Measurements from ENCODE around the gene NRXN3. TPM values are rescaled to one million over a fixed set of nuclear protein-coding genes. Genes with fewer than 3 reads are reported as not detected.

Gene NRXN3
- total RNA-seq, 1 experiment from 2014 or later, result not detected

DNA sequence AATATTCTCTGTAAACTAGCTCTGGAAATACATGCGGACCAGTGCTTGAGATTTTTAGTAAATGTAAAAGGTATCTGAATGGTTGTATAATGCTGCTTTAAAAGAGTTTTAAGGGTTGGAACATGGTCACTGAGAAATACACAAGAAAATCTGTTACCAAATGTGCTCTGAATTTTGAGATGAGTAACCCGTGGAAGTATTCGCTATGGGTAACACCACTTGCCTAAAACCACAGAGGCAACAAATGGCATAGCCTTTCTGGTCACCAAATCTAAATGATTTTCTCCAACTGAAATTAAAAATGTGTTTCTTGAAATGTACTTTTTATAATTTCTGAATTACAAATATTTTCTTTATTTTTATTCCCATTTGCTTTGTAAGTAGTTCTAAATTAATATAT lies 1295.5 kb downstream of the NRXN3 start:
- intact Hi-C loops (cut with micrococcal nuclease; ENCODE audit: unreplicated experiment), result no loop called here
- no peak for DNase-seq
- no peaks in the 10 kb centered on the region for H3K4me1 Mint-ChIP-seq (ENCODE audit: low read depth, unreplicated experiment)
- no TSS peak for BruUV-seq (replicated peaks)
- no peak overlapping the region for H3K27ac Mint-ChIP-seq (ENCODE audit: unreplicated experiment)
- TF ChIP-seq, protein P1, sequence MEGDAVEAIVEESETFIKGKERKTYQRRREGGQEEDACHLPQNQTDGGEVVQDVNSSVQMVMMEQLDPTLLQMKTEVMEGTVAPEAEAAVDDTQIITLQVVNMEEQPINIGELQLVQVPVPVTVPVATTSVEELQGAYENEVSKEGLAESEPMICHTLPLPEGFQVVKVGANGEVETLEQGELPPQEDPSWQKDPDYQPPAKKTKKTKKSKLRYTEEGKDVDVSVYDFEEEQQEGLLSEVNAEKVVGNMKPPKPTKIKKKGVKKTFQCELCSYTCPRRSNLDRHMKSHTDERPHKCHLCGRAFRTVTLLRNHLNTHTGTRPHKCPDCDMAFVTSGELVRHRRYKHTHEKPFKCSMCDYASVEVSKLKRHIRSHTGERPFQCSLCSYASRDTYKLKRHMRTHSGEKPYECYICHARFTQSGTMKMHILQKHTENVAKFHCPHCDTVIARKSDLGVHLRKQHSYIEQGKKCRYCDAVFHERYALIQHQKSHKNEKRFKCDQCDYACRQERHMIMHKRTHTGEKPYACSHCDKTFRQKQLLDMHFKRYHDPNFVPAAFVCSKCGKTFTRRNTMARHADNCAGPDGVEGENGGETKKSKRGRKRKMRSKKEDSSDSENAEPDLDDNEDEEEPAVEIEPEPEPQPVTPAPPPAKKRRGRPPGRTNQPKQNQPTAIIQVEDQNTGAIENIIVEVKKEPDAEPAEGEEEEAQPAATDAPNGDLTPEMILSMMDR (IDR thresholded peaks at IDR 0.05; ENCODE audit: unreplicated experiment), result no peak
- no peak overlapping the region for H3K4me3 Mint-ChIP-seq (ENCODE audit: low read depth, unreplicated experiment)
- no peaks in the 10 kb centered on the region for H3K27me3 Mint-ChIP-seq (ENCODE audit: unreplicated experiment)
- CTCF ChIA-PET, result no interaction called here
- H3K9me3 Mint-ChIP-seq (ENCODE audit: low read depth, unreplicated experiment), result peaks cover 1% of the 10 kb centered on the region
- no peaks in the 10 kb centered on the region for H3K36me3 Mint-ChIP-seq (ENCODE audit: insufficient read depth, unreplicated experiment)

DNA sequence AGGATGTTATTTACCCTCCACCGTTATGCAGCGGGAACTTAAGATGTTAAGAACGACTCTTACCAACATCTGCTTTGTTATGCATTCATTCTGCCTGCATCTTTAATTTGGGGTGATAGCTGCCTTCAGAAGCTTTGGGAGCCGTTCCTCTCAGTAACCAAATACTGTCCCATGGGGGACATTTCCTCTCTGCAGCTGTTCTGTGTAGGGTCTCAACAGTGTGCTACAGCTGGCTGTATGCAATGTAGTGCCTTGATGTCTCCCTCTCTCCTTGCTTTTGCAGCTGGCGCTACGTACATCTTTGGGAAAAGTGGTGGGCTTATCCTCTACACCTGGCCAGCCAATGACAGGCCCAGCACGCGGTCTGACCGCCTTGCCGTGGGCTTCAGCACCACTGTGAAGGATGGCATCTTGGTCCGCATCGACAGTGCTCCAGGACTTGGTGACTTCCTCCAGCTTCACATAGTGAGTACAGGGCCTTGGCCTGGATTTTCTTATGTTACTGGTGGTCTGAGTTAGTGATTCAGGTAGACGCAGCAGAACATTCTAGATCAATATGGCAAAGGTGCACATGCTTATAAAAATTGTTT lies 1296.9 kb downstream of the NRXN3 start:
- CTCF ChIA-PET, result no interaction called here
- no peak for DNase-seq
- Mint-ChIP-seq H3K27ac (ENCODE audit: unreplicated experiment) (no peak overlapping the region), H3K4me1 (ENCODE audit: low read depth, unreplicated experiment) (no peaks in the 10 kb centered on the region), H3K9me3 (ENCODE audit: low read depth, unreplicated experiment) (peaks cover 2% of the 10 kb centered on the region), H3K4me3 (ENCODE audit: low read depth, unreplicated experiment) (no peak overlapping the region), H3K27me3 (ENCODE audit: unreplicated experiment) (peaks cover 10% of the 10 kb centered on the region), H3K36me3 (ENCODE audit: insufficient read depth, unreplicated experiment) (no peaks in the 10 kb centered on the region)
- BruUV-seq (replicated peaks), result no TSS peak
- intact Hi-C loops (cut with micrococcal nuclease; ENCODE audit: unreplicated experiment), result no loop called here
- TF ChIP-seq, protein P1 (IDR thresholded peaks at IDR 0.05; ENCODE audit: unreplicated experiment), result no peak

DNA sequence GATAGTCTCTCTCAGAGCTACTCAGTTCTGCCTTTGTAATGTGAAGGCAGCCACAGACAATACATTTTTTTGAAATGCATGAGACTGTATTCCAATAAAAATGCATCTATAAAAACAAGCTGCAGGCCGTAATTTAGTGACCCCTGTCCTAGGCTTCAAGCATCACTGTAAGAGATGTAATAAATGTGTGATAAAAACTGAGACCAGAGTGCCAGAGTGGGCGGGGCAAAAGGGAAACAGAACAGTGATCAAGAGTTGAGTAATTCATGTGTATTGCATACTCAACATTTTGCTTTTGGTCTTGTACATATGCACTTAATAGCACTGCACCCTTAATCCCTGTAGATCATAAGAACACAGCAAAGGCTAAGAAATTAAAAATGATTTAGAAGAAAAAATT lies 1297.7 kb downstream of the NRXN3 start:
- no TSS peak for BruUV-seq (replicated peaks)
- H3K27ac Mint-ChIP-seq (ENCODE audit: unreplicated experiment), result no peak overlapping the region
- H3K4me1 Mint-ChIP-seq (ENCODE audit: low read depth, unreplicated experiment), result no peaks in the 10 kb centered on the region
- peaks cover 5% of the 10 kb centered on the region for H3K9me3 Mint-ChIP-seq (ENCODE audit: low read depth, unreplicated experiment)
- TF ChIP-seq, protein P1 (IDR thresholded peaks at IDR 0.05; ENCODE audit: unreplicated experiment), result no peak
- no peak for DNase-seq
- H3K36me3 Mint-ChIP-seq (ENCODE audit: insufficient read depth, unreplicated experiment), result no peaks in the 10 kb centered on the region
- H3K4me3 Mint-ChIP-seq (ENCODE audit: low read depth, unreplicated experiment), result no peak overlapping the region
- CTCF ChIA-PET, result no interaction called here
- intact Hi-C loops (cut with micrococcal nuclease; ENCODE audit: unreplicated experiment), result no loop called here
- peaks cover 10% of the 10 kb centered on the region for H3K27me3 Mint-ChIP-seq (ENCODE audit: unreplicated experiment)

DNA sequence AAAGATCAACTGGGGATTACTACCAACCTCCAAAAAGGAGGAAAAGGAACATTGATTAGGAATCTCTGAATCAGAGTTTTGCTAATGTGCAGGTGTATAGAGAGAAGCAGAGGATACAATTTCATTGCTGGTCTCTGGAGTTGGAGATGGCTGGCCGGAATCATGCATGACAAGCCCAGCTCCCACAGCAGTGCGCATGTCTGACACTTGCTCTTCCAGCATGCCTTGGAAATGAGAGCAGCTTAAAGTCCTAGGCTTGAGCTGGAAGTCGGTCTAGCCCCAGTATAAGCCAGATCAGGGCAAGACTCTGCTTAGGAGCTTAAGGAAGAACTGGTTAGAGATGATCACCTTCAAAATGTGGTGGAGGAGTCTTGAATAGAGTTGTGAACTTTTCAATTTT lies 1298.3 kb downstream of the NRXN3 start:
- H3K36me3 Mint-ChIP-seq (ENCODE audit: insufficient read depth, unreplicated experiment), result no peaks in the 10 kb centered on the region
- peaks cover 10% of the 10 kb centered on the region for H3K27me3 Mint-ChIP-seq (ENCODE audit: unreplicated experiment)
- TF ChIP-seq, protein P1 (IDR thresholded peaks at IDR 0.05; ENCODE audit: unreplicated experiment), result no peak
- peaks cover 5% of the 10 kb centered on the region for H3K9me3 Mint-ChIP-seq (ENCODE audit: low read depth, unreplicated experiment)
- no TSS peak for BruUV-seq (replicated peaks)
- no peak overlapping the region for H3K27ac Mint-ChIP-seq (ENCODE audit: unreplicated experiment)
- intact Hi-C loops (cut with micrococcal nuclease; ENCODE audit: unreplicated experiment), result no loop called here
- no peak for DNase-seq
- H3K4me3 Mint-ChIP-seq (ENCODE audit: low read depth, unreplicated experiment), result no peak overlapping the region
- no peaks in the 10 kb centered on the region for H3K4me1 Mint-ChIP-seq (ENCODE audit: low read depth, unreplicated experiment)
- CTCF ChIA-PET, result no interaction called here
